Epithelial cell of prostate (primary cell): ENCODE results near the gene TMEM79.

Experiments used
- DNase-seq: peaks from one replicate; pipeline ENCODE4 v3.0.0-alpha.2; 2011; ENCODE audit warnings: low read depth, low spot score
- H3K27ac ChIP-seq: fragments of 450-650 bp; 2 replicates; pipeline ENCODE4 v1.5.1; 2017; ENCODE audit warnings: mild to moderate bottlenecking

The TMEM79 gene, protein sequence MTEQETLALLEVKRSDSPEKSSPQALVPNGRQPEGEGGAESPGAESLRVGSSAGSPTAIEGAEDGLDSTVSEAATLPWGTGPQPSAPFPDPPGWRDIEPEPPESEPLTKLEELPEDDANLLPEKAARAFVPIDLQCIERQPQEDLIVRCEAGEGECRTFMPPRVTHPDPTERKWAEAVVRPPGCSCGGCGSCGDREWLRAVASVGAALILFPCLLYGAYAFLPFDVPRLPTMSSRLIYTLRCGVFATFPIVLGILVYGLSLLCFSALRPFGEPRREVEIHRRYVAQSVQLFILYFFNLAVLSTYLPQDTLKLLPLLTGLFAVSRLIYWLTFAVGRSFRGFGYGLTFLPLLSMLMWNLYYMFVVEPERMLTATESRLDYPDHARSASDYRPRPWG

DNA sequence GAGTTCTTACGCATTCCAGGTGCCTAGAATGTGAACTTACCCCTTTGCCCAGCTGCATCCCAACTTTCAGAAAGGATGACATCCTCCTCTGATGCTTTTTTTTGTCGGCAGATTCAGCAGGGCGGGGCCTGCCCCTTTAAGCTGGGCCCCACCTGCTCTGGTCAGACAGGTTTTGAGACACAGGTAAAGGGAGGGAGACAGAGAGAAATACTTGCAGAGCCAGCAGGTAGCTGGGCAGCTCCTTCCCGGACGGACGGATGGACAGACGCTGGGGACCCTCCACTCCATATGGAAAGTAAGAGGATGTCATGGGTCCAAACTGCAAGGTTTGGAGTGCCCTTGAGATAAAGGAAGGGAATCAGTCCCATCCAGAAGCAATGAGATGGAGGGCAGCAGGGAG, at the start of gene TMEM79:
Gene TMEM79 (plus strand): TSS at position 214 of the 400 bp plus-strand sequence. CDS start 902 bp downstream, outside the sequence.
- peak within 1 kb of the TSS; percentile 87 for H3K27ac ChIP-seq
- no peak for DNase-seq

DNA sequence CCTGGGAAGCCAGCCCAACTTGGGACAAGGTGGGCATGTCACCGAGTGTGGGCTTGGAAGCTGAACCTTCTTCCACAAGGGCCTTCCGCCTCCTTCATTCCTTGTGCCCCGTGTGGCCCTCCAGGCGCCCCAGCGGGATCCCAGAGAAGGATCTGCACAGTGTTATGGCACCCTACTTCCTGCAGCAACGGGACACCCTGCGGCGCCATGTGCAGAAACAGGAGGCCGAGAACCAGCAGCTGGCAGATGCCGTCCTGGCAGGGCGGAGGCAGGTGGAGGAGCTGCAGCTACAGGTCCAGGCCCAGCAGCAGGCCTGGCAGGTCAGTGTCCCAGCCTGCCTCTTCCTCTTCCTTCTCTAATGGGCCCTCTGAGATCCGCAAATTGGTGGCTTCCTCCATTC, 48.0 kb upstream of the TMEM79 start:
- H3K27ac ChIP-seq, result no peak overlapping the region
- DNase-seq, result no peak

DNA sequence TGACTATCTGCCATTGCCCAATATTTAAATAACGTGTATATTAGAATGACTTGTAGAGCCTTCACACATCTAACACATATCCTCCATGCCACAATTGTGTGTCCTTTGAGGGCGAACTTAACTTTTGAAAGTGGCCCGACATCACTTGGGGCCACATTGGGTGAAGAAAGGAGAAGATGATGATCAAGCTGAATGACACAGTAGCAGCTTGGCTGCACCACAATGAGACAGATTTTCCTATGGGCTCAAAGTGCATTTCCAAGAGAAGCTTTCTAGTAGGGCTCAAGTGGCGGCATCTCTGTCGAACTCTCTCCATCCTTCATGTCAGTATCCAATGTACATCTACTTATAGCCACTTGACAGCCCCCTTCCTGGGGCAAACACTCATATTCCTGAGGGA, 45.9 kb upstream of the TMEM79 start:
- H3K27ac ChIP-seq, result no peak overlapping the region
- no peak for DNase-seq

DNA sequence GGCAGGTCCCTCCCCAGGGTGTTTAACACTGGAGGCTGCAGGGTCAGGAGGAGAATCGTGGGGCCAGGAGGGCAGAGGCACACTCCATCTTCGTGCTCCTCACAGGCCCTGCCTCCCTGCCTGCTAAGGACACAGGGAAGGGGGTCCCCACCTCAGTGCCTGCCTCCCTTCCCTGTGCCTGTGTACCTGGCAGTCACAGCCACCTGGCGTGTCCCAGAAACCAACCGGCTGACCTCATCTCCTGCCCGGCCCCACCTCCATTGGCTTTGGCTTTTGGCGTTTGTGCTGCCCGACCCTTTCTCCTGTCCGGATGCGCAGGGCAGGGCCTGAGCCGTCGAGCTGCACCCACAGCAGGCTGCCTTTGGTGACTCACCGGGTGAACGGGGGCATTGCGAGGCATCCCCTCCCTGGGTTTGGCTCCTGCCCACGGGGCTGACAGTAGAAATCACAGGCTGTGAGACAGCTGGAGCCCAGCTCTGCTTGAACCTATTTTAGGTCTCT, 42.8 kb upstream of the TMEM79 start:
- DNase-seq, result no peak
- no peak overlapping the region for H3K27ac ChIP-seq

DNA sequence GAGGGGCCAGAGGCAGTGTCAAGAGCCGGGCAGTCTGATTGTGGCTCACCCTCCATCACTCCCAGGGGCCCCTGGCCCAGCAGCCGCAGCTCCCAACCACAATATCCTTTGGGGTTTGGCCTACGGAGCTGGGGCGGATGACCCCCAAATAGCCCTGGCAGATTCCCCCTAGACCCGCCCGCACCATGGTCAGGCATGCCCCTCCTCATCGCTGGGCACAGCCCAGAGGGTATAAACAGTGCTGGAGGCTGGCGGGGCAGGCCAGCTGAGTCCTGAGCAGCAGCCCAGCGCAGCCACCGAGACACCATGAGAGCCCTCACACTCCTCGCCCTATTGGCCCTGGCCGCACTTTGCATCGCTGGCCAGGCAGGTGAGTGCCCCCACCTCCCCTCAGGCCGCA, 42.2 kb upstream of the TMEM79 start, which contains the start of gene BGLAP:
Gene BGLAP (plus strand): TSS at position 259 of the 400 bp plus-strand sequence. CDS start 48 bp downstream, at position 307.
- no peak for DNase-seq
- H3K27ac ChIP-seq, result no peak within 1 kb of the TSS

DNA sequence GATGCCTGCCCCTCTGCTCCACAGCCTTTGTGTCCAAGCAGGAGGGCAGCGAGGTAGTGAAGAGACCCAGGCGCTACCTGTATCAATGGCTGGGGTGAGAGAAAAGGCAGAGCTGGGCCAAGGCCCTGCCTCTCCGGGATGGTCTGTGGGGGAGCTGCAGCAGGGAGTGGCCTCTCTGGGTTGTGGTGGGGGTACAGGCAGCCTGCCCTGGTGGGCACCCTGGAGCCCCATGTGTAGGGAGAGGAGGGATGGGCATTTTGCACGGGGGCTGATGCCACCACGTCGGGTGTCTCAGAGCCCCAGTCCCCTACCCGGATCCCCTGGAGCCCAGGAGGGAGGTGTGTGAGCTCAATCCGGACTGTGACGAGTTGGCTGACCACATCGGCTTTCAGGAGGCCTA, 41.4 kb upstream of the TMEM79 start:
- no peak overlapping the region for H3K27ac ChIP-seq
- no peak for DNase-seq

DNA sequence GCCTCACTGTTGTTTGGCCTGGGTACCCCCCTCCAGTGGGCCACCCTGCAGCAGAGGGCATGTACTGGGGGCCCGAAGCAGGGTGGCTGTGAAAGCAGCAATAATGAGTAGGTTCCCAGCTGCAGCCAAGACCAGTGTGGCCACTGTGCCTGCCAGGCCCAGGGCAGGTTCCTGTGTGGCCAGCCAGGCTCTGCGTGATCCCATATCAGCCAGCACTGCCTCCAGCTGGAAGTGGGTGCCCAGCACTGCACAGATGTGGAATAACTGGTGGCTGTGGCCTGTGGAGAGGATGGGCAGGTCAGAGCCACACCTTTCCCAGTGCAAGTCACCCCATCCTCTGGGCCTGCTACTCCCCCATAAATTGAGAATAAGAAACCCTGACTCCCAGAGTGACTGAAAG, 40.0 kb upstream of the TMEM79 start:
- DNase-seq, result no peak
- H3K27ac ChIP-seq, result no peak overlapping the region

DNA sequence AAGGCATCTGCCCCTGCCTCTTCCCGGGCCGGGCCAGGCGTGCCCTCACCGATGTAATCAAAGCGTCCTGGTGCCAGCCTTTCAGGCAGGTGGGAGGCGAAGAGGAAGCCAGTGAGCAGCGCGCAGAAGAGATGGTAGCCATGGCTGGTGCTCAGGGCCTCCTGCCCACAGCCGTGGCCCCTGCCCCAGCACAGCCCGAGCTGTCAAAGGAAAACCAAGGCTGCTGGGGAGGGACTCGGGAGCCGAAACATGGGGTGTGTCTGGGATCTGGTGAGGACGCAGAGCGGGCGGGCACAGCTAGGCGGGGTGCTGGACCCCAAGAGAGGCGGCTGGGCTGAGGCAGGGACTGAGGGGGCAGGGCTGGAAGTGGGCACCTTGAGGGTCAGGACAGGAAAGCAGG, 39.4 kb upstream of the TMEM79 start:
- no peak for DNase-seq
- no peak overlapping the region for H3K27ac ChIP-seq

DNA sequence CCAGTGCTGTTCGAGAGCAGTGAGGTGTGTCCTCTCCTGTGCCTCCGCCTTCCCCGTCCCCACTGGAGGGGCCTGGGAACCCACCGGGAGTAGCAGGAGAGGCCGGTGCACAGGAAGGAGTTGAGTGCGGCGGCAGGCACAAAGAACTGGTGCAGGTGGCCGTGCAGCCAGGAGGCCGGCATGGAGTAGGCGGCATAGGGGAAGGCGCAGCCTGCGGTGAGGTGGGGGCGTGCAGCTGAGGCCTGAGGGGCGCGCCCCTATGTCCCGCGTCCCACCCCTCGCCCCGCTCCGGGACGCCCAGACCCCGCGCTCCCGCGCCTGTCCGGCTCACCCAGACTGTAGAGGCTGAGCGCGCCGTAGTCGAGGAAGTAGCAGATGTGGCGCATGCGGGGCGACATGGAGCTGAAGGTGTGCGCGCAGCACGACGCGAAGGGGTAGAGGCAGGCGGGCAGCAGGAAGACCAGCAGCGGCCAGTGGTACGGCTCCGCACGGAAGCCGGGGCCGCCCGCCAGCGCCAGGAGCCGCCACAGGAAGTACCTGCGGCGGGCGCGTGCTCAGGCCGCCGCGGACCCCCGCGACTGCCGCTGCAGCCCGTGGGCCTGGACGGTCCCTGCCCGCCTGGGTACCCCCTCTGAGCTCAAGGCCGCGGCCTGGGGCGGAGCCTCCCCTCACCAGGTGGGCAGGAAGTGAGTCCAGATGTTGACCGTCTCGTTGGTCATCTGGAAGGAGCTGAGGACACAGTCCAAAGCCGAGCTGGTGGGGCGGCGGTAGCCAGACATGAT, 38.5 kb upstream of the TMEM79 start:
- H3K27ac ChIP-seq, result no peak overlapping the region
- DNase-seq, result no peak

DNA sequence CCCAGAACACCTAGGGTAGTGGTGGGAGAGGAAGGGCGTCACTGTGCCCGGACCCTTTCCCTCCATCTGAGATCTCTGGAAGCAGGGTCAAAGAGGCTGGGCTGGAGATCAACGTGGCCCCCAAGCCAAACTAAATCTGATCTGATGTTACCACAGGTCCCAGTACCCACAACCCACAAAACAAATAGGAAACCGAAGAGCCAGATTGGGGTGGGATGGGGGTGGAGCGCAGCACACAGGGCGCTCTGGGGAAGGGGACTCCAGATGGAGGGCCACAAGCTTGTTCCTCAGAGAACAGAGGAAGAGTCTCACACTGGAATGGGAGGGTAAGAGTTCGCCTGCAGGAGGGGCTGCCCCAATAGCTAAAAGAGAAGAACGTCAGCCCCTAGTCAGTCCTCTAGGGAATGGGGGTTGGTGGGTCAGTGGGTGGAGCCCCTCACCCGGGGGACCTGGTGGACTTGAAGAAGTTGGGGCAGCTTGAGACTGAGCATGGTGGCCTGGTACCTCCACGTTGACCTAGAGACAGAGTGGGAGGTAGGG, 37.8 kb upstream of the TMEM79 start:
- H3K27ac ChIP-seq, result no peak overlapping the region
- no peak for DNase-seq

DNA sequence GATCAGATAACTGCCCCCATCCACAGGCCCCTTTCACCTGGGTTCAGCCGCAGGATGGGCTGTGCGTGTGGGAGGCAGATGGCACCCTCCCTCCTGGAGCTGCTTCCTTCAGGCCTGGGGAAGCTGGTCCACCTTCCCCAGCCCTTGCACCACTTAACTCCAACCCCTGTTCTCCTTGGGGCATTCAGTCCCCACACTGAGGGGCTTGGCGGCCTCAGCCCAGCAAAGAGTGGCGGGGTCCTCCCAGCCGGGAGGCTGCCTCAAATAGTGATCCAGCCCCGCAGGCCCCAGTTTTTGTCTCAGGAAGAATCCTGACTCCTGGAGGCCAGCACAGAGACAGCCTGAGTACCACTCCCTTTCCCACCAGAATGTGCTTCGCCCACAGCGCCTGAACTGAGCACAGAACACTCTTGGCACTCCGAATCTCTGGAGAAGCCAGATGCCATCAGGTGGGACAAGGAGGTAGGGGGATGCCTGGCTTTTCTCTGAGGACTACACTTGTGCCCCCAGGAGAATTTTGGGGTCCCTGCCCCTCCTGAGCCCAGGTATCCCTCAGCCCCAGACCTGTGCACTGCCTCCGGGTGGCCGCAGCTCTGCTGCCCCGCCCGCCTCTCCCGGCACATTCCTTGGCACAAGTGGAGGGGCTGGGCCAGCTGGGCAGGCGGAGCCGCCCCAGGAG, 37.2 kb upstream of the TMEM79 start:
- no peak overlapping the region for H3K27ac ChIP-seq
- DNase-seq, result no peak

DNA sequence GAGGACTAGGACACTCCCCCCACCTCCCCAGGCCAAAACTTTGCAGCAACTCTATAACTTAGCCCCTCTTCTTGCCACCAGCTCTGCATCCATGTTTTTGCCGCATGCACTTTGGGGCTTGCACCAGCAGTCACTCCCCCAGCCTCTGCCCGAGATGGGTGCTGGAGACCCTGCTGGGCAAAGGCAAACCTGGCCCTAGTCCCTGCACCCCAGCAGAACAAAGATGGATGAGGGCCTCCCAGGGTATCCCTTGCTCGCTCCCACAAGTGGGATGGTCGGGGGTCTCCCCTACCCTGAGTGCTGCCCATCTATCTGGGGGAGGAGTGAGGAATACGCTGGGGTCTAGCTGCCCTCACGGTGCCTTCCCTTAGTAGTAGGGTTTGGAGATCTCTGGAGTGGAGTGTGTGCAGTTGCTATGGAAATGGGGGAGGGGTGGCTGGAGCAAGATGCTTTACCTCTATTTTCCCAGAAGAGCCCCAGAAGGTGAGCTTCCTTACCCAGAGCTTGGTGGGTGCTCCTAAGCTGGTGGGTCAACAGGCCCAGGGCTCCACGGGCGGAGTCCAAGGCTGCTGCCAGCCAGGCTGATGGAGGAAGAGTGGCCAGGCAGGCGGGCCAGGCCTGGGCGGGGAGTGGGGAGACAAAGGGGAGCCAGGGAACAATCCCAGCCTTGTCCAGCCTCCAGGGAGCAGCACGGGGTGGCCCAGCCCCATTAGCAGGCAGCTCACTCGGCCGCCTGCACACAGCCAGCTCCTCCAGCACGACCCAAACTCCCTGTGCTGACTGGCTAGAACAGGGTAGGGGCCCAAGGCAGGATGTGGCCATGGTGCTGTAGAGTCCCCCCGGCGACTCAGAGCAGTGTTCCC, 36.4 kb upstream of the TMEM79 start, which contains the start of gene PAQR6:
Gene PAQR6 (minus strand): TSS at position 597 of the 863 bp plus-strand sequence. CDS start 1,325 bp downstream, outside the sequence.
- no peak within 1 kb of the TSS for H3K27ac ChIP-seq
- no peak for DNase-seq

DNA sequence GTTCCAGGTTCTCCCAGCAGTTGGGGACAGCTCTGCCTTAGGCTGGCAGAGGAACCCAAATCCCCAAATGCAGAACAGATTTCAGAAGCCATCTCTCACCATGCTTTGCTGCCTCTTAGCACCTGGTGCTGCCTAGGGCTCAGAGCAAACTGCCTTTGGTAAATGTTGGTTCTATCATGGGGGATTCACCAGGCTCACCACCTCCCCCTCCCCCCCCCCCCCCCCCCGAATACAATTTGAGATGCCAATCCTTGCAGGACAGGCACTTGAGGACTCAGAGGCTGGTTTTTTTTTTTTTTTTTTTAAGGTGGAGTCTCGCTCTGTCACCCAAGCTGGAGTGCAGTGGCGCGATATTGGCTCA, 35.8 kb upstream of the TMEM79 start:
- H3K27ac ChIP-seq, result no peak overlapping the region
- DNase-seq, result no peak

DNA sequence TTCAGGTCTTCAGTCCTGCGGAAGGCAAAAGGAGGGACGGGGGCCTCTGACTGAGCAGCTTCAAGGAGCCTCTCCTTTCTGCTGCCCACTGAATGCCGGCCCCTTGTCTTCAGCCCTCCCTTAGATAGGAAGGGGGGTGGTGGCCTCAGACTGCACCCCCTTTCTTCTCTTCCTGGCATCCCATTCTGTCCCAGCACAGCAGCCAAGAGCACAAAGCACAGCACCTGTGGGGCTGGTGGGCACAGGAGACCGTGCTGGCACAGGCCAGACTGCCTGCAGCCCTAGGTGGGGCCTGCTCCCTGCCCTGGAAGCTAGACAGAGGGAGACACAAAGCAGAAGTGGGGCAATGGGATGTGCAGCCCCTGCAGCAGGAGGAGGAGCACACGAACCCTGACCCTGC, 34.5 kb upstream of the TMEM79 start:
- no peak overlapping the region for H3K27ac ChIP-seq
- DNase-seq, result no peak

DNA sequence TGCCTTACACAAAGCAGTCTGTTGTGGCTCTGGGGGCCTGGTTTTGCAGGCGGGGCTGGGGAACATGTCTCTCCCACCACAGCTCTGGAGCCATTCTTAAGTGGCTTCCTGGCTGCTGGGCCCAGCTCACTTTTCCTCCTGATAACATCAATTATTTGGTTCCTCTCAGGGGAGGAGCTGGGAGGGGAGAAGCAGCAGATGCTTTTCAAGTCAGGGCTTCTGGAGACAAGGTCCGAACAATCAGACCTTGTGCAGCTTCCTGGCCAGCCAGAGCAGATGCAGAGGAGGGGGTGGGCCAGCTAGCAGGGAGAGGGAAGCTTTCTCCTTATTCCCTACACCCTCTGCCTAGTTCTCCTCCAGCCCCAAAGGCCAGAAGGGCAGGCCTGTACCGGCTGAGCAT, 32.6 kb upstream of the TMEM79 start:
- H3K27ac ChIP-seq, result no peak overlapping the region
- DNase-seq, result no peak

DNA sequence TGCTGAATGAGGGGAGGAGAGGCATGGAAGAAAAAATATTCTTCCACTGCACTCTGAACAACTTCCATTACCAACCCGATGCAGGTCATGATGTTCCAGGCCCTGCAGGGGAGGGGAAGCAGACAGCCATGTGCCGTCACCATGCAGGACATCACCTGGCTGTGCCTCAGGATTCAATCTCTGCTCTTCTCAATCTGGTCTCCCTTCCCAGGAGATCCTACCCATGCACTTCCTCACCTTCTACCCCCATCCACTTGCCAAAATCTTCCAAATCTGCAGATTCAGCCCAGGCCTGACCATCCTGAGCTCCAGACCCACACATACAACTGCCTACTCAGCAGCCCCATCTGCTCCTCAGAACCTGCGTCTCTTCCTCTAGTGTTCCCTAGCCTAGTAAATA, 30.5 kb upstream of the TMEM79 start:
- no peak overlapping the region for H3K27ac ChIP-seq
- DNase-seq, result no peak

DNA sequence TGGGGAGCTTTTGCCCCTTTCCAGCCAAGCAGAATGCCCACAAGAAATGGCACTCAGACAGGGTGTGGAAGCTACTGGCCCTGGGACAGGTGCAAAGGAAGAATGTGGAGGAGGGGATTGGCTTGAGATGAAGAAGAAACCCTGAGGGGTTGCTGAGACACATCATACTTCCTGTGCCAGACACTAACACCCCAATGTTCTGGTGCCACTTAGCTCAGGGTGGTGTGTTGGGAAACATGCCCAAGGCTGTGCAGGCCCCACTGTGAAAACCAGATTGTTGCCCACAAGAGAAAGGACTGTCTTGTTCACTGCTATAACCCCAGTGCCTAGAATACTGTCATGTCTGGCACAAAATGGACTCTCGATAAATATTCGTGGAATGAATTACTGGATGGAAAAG, 26.4 kb upstream of the TMEM79 start:
- no peak overlapping the region for H3K27ac ChIP-seq
- DNase-seq, result no peak

DNA sequence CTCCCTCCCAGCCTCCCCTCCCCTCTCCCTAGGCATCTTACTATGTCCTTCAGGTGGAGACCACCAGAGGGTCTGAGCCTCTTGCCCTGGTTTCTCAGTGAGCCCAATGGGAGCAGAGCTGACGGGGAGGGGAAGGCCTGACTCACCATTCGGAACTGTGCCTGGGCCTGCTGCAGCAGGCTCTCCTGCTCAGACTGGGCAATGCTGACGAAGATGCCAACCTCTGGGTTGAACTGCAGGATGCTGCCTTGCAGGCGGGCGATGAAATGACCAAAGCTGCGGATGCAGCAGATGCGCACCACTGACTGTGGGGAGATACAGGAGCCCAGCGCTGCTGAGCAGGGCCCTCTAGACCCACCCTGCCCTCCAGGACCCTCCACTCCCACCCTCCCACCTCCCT, 25.3 kb upstream of the TMEM79 start:
- H3K27ac ChIP-seq, result peak overlapping the region; percentile 10
- peak; percentile 51 for DNase-seq

DNA sequence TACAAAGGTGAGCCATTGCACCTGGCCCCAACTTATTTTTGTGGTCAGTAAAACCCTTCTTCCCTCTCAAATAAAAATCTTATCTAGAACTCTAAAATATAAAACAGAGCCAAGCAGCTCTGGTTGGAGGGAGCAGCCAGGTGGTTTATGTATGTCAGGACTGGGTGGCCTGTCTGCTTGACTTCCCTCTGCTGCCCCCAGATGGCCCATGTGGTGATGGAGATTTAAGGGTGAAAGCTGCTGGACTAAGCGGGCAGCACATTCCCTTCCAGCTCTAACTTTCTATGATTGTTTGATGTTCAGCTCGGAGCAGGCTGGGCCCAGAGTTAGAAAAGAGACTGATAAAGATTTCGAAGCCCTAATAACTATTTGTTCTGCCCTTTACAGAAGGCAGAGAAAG, 24.3 kb upstream of the TMEM79 start:
- H3K27ac ChIP-seq, result no peak overlapping the region
- no peak for DNase-seq

DNA sequence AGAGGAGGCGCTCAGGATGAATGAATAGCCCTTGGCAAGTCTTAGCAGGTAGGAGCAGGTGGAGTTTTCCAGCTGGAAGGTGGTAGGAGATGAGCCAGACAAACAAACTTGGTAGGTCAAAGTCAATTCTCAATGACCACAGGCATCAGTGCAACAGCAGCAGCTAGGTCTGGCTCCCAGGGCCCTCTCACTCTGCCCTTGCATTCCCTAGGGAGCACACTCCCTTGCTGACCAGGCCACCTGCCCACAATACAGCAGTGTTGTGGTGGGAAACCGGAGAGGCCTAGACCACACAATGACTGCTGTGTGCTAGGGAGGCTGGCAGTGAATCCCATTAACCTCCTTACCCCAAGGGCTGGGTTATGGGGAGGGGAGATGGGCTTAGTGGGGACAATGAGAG, 23.2 kb upstream of the TMEM79 start:
- H3K27ac ChIP-seq, result peak overlapping the region; percentile 9
- no peak for DNase-seq
